NCI-H1930 (cell line): ENCODE measurements around the gene CYB5R4.
A peak's percentile ranks its signal among the peaks of the same experiment; 100 is the strongest.
"Not testable (repeated sequence)": the region's sequence is repeated elsewhere in the genome, so short reads cannot be mapped to it uniquely, and the experiment has no call there.

Experiments used
- DNase-seq, 2 experiments: peaks; one replicate each; lab custom pipeline; 2025; lab: John Stamatoyannopoulos, UW

CYB5R4 gene

DNA sequence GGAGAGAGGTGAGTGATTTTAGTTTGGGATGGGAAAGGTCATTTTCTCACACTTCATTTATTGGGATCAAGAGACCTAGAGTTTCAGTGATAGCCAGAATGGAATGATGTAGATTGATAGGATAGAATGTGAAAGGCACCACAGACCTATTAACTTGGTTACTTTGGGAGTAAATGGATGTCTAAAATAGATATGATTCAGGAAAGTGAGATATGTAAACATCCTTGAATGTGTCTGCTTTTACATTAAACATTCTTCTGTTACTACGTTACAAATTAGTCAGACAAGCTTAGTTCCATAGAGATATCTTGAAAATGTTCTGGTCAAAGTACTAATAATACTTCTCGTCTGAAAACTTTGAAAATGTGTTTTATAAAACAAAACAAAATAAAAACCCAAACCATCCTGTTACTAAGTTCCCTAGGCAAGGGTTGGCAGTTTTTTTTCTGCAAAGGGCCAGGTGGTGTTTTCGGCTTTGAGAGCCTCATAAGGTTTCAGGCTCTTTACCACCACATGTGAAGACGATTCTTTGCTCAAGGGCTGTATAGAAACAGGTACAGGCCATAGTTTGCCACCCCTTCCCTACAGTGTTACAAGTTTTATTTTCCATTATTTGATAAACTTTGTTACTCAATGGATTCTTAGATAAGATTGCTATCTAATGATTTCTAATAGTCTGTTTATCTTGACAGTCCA is 3.4 kb downstream of the CYB5R4 start:
- DNase-seq, result no peak

DNA sequence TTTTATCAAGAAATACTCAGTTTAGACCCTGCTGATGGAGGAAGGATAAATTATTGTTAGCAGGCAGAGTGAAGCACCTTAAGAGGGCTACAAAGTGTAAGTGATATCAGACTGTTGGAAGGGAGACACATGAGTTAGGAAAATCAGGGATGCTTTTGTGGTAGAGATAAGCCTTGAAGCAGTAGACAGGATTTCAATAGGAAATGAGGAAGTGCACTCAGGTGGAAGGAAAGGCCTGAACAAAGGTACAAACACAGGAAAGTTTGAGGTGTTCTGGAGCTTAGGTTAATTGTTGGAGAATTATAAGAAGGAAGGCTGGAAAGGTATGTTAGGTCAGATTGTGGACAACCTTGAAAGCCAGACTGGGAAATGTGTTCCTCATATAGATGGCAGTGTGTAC is 7.6 kb downstream of the CYB5R4 start:
- no peak for DNase-seq

DNA sequence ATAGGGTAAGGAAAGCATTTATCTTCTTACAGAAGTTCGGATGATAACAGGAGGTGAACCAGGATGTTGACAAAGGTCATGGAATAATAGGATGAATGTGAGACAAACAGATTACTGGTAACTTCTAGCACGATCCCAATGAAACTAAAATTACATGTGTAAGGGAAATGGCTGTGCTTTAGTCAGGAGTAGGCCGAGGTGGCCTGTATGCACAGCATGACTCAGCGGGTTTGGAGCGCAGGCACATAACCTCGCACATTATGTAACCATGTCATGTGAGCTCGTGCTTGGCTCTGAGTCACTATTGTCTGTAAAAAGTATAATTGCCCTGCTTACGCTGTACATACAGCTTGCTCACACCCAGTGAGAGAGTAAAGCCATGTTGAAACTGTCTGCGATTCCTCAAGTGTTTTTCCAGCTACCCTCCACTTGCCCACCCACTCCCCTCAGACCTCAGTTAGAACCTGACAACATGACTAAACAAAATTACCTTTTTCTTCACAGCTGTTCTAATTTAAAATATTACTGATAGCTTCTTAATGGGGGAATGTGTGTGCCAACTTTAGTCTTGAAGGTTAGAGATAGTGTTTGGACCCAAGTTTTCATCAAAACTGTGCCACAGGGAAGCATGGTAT is 8.2 kb downstream of the CYB5R4 start:
- peak in 1 of 2 experiments; percentile 14 for DNase-seq

DNA sequence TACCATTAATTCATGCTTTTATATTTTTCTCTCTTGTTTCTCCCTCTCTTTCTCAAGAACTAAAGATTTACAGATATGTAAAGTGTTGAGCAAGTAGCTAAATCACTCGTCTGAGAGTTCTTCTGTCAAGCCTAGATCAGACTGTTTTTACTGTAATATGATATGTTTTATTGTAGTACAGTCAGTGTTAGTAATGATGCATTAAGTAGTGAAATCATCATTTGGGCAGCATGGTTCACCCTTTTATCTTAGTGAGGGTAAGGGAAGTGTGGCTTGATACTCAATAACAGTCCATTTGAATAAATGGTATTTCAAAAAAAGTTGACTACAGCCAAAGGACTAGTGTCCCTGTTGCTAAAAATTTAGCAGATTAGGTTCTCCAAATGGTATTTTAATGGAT is 9.2 kb downstream of the CYB5R4 start:
- DNase-seq, result no peak

DNA sequence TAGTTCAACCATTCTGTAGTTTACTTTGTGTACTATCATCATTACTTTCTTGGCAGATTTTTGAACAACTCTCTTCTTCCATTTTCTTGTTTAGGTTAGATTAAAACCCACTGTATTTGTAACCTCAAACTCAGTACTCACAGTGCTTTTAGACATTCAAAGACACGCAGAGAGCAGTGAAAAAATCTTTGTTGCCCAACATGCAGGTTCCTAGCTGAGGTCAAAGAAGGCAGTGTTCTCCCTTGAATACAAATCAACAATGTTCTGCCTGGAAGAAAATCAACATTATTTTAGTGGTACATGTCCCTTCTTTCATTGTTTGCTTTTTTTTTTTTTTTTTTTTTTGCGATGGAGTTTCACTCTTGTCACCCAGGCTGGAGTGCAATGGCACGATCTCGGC is 11.2 kb downstream of the CYB5R4 start:
- DNase-seq, result no peak

DNA sequence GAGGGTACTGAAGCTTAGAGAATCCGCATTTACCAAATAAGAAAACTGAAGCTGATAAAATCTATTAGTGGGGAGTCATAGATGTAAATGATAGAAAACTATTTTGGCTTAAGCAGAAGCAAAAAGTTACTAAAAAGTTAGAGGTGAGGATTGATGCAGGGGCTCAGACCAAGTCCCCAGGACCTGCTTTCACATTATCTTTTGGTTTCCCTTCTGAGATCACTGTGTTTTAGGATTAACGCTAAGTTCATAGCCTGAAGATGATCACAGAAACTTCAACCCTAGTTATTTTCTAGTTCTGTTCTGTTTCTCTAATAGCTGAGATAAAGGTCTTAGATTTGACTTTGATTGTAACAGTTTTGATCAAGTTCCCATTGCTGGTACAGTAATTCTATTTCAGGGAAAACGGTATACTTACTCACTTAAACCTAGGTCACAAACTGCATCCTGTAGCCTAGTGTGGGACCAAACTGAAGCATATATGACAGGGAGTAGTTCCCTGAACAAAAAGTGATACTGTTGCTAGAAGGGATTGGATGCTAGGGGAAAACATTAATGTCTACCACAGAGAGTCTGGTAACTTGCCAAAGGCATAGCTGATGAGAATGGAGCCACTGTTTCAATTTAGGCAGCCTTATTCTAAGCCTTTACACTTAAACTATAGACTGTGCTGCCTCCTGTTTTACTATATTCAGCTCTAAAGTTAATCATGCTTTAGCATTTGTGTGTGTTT is 13.1 kb downstream of the CYB5R4 start:
- DNase-seq, result no peak

DNA sequence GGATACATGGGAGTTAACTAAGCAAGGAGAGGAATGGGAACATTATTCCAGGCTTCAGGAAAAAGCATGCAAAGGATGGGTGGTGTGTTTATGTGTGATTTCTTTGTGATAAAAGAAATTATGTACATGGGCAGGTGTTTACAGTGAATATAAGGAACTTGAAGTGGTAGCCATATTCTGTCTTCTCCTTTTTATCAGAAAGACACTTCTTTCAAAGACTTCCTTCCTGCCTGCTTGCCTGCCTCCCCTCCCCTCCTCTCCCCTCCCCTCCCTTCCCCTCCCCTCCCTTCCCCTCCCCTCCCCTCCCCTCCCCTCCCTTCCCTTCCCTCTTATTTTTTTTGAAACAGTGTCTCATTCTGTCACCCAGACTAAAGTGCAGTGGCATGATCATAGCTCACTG is 14.4 kb downstream of the CYB5R4 start:
- no peak for DNase-seq

DNA sequence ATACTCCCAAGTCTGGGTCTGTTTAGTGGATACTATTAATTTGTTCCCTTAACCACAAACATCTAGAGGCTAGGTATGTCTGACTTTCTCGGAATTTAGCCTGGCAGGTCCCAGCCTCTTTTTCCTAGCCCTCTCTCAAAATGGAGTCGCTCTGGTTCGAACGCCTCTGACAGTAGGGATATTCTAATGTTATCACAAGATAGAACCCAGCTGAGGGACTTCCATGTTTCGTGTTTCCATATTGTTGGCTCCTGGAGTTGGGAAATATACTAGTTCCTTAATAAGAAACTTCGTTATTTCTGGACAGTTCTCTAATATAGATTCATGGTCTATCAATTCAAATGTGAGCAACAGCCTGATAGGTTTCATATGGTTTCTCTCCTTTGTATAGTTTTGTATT is 16.4 kb downstream of the CYB5R4 start:
- no peak for DNase-seq

DNA sequence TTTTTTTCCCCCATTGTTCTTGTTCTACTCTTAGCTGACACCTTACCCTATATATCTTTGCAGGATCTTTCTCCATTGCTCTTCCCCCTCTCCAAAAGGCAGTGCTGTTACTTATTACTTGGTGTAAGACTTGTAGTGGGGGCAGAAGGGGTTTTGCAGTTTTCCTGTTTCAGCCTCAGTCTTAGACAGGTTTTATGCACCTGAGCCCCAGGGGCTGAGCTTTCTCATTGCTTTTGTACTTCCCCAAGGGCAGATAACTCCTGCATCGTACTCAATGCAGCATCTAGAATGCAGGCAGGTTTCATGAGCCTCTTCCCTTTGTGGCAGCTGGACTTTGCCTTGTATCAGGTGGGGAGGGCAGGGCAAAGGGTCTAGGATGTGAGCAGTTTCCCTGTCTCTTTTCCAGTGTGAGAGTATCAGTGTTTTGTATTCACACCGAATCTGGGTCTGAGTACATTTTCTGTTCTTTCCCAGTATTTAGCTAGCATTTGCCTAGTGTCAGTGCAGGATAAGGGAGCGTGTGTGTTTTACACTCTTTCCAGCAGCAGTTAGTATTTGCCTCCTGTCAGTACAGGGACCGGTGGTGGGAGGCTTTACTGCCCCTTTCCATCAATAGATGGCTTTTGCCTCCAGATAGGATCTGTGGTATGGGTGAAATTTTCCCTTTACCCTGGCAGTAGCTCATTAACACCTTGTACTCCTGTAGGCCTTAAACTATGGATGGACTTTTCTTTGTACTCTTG is 19.6 kb downstream of the CYB5R4 start:
- no peak for DNase-seq

DNA sequence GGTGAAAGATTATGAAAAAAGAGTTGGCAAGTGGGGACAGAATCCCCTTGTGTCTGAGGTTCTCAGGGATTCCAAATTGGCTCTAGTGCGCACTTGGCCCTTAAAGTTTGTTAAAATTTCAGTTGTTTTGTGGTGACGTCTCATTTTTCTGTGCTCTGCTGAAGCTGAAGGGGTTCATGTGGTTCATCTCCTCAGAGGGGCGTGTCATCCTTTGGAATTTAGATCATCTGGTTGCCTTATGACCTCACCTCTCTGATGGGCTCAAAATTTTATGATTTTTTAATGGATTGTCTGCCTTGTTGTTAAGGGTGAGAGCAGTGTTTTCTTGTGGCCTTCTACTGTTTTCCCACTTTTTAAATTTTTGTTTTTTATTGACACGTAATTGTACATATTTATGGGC is 20.3 kb downstream of the CYB5R4 start:
- DNase-seq, result no peak

DNA sequence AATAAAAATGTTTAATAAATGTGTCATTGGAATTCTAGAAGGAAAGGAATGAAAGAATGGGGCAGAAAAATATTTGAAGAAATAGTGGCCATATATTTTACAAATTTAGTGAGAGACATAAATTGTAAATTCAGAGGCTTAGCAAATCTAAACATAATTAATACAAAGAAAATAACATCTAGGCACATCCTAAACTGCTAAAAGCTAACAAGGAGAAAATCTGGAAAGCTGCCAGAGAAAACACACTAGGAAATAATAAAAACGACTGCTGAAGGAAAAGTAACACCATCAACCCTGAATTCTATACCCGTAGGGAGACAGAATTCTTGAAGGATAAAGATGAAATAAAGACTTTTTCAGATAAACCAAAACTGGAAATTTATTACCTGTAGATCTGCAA is 23.8 kb downstream of the CYB5R4 start:
- no peak for DNase-seq

DNA sequence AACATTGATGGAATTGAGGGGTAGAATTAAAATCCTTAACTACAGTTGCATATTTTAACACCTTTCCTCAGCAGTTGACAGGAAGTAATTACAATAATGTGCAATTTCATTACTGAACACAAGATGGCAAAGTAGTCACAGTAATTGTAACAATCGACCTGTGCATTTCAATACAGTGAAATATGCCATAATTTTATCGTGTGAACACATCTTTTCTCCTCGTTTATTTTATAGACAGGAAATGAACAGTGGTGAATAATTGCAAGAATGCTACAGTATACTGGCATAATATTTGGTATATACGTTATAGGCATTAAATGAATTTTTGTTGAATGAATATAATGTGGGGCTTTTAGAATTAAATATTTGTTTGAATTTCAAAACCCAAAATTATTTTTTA is 25.0 kb downstream of the CYB5R4 start:
- peak; percentile 3 to 5 for DNase-seq

DNA sequence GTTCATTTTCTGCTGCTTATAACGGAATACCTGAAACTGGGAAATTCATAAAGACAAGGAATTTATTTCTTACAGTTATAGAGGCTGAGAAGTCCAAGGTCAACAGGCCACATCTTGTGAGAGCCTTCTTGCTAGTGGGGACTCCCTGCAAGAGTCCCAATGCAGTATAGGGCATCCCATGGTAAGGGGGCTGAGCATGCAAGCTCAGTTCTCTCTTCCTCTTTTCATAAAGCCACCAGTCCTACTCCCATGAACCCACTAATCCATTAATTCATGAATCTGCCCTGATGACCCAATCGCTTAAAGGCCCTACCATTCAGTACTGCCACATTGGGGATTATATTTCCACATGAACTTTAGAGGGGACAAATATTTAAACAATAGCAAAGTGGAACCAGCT is 26.5 kb downstream of the CYB5R4 start:
- DNase-seq, result no peak

DNA sequence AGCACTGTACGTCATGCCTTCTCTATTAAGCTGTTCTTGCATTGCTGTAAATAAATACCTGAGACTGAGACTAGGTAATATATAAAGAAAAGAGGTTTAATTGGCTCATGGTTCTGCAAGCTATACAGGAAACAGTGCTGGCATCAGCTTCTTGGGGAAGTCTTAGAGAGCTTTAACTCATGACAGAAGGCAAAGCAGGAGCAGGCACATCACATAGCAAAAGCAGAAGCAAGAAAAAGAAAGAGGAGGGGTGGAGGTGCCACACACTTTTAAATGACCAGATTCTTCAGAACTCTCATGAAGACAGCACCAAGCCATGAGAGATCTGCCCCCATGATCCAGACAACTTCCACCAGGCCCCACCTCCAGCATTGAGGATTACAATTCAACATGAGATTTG is 30.1 kb downstream of the CYB5R4 start:
- DNase-seq, result no peak

DNA sequence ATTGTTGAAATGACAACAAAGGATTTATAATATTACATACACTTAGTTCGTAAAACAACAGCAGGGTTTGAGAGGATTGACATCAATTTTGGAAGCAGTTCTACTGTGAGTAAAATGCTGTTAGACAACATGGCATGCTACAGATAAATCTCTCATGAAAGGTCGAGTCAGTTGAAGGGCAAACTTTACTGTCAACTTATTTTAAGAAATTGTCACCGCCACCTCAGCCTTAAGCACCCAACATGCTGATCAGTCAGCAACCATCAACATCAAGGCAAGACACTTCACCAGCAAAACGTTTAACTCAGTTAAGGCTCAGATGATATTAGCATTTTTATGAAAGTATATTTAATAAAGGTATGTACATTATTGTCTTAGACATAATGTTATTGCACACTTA is 31.0 kb downstream of the CYB5R4 start:
- no peak for DNase-seq

DNA sequence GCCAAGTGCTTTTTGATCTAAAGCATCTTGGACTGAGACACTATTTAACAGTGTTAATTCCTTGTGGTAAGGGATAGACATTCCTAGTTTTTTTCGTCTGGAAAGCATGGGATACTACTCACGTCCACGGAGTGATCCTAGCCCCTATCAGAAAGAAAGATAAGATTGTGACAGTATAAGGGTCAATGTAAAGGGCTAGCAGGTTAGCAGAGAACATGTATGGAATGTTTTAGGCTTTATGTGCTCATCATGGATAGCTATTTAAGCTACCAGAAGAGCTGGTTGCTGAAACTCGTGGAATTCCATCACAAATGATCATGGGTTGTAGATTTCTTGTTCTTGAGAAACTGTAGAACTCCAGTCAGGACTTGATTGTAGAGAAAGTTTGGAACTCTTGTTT is 32.1 kb downstream of the CYB5R4 start:
- DNase-seq, result no peak

DNA sequence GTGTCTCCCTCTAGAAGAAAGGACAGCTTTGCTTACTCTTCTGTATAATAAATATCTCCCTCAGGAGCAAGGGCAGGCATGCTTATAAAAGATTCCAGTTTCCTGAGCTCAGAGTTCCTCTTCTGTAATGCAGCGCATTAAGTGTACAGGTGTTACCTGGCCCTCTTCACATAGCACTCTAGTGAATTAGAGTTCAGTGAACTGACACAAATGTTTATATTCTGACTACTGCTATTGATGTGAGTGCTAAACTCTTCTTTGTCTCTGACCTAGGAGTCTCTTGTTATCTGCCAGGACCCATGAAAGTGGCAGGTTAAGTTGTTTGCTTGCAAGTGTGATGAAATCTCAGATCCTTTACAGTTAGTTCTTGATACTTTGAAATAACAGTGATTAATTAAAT is 33.5 kb downstream of the CYB5R4 start:
- no peak for DNase-seq

DNA sequence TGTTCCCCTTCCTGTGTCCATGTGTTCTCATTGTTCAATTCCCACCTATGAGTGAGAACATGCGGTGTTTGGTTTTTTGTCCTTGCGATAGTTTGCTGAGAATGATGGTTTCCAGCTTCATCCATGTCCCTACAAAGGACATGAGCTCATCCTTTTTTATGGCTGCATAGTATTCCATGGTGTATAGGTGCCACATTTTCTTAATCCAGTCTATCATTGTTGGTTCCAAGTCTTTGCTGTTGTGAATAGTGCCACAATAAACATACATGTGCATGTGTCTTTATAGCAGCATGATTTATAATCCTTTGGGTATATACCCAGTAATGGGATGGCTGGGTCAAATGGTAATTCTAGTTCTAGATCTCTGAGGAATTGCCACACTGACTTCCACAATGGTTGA is 37.6 kb downstream of the CYB5R4 start:
- DNase-seq, result not testable (repeated sequence)

DNA sequence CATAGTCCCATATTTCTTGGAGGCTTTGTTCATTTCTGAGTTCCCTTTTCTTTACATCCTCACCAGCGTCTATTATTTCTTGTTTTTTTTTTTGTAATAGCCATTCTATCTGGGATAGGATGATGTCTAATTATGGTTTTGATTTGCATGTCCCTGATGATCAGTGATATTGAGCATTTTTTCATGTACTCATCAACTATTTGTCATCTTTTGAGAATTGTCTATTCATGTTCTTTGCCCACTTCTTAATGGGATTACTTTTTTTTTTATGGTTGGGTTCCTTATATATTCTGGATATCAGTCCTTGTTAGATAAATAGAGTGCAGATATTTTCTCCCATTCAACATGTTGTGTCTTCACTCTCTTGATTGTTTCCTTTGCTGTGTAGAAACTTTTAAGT is 42.1 kb downstream of the CYB5R4 start:
- DNase-seq, result no peak

DNA sequence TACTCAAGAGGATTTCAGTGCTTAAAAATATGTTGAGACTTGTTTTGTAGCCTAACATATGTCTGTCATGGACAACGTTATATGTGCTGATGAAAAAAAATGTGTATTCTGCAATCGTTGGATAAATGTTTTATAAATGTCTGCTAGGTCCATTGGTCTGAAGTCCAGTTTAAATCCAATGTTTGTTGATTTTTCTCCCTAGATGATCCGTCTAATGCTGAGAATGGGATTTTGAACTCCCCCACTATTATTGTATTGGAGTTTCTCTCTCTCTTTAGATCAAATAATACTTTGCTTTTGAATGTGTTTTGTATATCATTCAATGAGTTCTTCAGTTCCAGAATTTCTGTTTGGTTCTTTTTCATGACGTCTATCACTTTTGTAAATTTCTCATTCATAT is 44.9 kb downstream of the CYB5R4 start:
- DNase-seq, result no peak

DNA sequence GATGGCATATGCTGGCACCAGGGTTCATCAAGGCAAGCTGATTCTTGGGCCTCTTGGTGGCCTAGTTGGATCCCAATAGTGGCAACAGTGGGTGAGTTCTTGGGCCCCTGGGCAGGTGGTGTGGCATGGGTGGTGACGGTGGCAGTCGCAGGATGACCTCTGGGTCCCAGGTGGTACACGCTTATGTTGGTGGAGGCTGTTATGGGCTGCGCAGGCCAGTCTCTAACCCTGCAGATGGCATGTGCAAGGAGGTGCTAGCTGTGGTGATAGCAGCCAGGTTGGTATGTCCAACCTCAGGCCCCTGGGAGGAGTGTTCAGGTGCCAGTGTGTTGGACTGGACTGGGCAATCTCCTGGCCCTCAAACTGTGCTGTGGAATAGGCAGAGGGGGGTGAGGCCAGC is 46.2 kb downstream of the CYB5R4 start:
- no peak for DNase-seq

DNA sequence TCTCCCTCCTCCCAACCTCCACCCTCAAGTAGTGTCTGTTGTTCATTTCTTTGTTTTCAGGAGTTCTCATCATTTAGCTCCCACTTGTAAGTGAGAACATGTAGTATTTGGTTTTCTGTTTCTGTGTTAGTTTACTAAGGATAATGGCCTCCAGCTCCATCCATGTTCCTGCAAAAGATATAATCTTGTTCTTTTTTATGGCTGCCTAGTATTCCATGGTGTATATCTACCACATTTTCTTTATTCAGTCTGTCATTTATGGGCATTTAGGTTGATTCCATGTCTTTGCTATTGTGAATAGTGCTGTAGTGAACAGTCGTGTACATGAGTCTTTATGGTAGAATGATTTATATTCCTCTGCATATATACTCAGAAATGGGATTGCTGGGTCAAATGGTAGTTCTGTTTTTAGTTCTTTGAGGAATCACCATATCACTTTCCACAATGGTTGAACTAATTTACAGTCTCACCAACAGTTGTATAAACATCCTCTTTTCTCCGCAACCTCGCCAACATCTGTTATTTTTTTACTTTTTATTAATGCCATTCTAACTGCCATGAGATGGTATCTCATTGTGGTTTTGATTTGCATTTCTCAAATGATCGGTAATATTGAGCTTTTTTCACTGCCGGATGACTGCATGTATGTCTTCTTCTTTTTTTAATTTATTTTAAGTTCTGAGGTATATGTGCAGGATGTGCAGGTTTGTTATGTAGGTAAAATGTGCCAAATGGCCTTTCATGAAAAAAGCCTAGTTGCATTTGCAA is 48.3 kb downstream of the CYB5R4 start:
- not testable (repeated sequence) for DNase-seq
